Testis (tissue), 3 donors: ENCODE results near the gene TCF12. TPM values are rescaled to one million over a fixed set of nuclear protein-coding genes. Genes with fewer than 3 reads are reported as not detected.

ENCODE experiments used
- DNase-seq: peaks from one replicate; pipeline ENCODE4 v3.0.0-alpha.2; 2019
- H3K27ac ChIP-seq, 2 donors: fragments of 200-600 bp; sonication (generic); one replicate each; pipeline ENCODE4 v1.5.1; 2019
- H3K27me3 ChIP-seq: fragments of 200-600 bp; sonication (generic); one replicate; pipeline ENCODE4 v1.5.1; 2019
- H3K36me3 ChIP-seq: fragments of 200-600 bp; sonication (generic); one replicate; pipeline ENCODE4 v1.5.1; 2017; ENCODE audit warnings: low read depth; ENCODE audit errors: missing control alignments
- H3K4me1 ChIP-seq: fragments of 200-600 bp; sonication (generic); one replicate; pipeline ENCODE4 v1.5.1; 2019
- H3K4me3 ChIP-seq, 2 donors: fragments of 200-600 bp; sonication (generic); one replicate each; pipeline ENCODE4 v1.5.1; 2017 to 2019
- H3K9me3 ChIP-seq: fragments of 200-600 bp; sonication (generic); one replicate; pipeline ENCODE4 v1.5.1; 2017
- POLR2A ChIP-seq: fragments of 450-650 bp; IDR thresholded peaks from one replicate; pipeline ENCODE4 v1.6.1; 2017; ENCODE audit warnings: antibody characterized with exemption, mild to moderate bottlenecking, moderate library complexity
- WGBS, 2 donors: methylation state at CpG; one replicate each; pipeline ENCODE4 v1.1.5; 2018; 5-methylcytosine and 5-hydroxymethylcytosine counted together
- intact Hi-C: fragments of 100-400 bp; cut with DNase I; formaldehyde crosslinking; loops from one replicate; pipeline ENCODE4 v1.15.1; 2023; ENCODE audit warnings: low total_unique reads
- polyA plus RNA-seq: library from polyadenylated mRNA; stranded (reverse); fragments of 350-450 nt; fragmentation: Illumina TruSeq; extraction: RNeasy Lipid Tissue Mini Kit (QIAGEN cat#74804); gene quantifications from one replicate; pipeline ENCODE4 v1.2.3, GENCODE V29; 2014; ENCODE audit warnings: low read depth, low replicate concordance; ENCODE audit not compliant: insufficient read depth
- total RNA-seq, 2 donors: library from RNA; depleted of rRNA; stranded (reverse); fragments of >200 nt; gene quantifications; one replicate each; pipeline ENCODE4 v1.2.3, GENCODE V29; 2016
- TF ChIP-seq, protein P1 (sequence below), 3 experiments: fragments of 450-650 bp in 2 of 3; fragments of 200-600 bp in 1 of 3; sonication (generic) in 1 of 3; IDR thresholded peaks; one replicate each; pipeline ENCODE4 v1.5.1; 2016 to 2019; ENCODE audit warnings: antibody characterized with exemption in 3 of 3, mild to moderate bottlenecking in 2 of 3, moderate library complexity in 1 of 3

Gene TCF12
- total and polyA plus RNA-seq, 3 donors from 2014 or later, result 51.8 to 152 (median 146) TPM

DNA sequence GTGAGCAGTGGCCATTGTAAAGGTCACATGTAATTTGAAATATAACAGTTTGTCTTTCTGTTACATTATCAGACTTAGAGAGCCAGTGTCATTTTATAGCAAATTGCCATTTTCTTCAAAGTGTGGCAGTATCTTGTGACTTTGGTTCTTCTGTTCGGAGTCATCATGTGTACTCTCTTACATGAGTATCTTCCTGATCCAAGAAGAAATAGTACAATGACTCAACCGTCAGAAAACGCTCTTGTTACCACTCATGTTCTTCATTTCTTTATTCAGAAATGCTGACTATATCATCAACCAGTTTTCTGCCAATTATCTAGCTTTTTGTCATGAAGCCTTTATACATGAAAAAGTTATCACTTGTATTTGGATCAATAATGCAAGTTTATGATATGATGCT, 364.2 kb downstream of the TCF12 start:
- H3K27me3 ChIP-seq, result no peaks in the 10 kb centered on the region
- H3K27ac ChIP-seq, result no peak overlapping the region
- no peaks in the 10 kb centered on the region for H3K36me3 ChIP-seq
- intact Hi-C loops, result no loop called here
- no peak overlapping the region for H3K4me3 ChIP-seq
- H3K9me3 ChIP-seq, result no peaks in the 10 kb centered on the region
- no peak for DNase-seq
- TF ChIP-seq, protein P1, sequence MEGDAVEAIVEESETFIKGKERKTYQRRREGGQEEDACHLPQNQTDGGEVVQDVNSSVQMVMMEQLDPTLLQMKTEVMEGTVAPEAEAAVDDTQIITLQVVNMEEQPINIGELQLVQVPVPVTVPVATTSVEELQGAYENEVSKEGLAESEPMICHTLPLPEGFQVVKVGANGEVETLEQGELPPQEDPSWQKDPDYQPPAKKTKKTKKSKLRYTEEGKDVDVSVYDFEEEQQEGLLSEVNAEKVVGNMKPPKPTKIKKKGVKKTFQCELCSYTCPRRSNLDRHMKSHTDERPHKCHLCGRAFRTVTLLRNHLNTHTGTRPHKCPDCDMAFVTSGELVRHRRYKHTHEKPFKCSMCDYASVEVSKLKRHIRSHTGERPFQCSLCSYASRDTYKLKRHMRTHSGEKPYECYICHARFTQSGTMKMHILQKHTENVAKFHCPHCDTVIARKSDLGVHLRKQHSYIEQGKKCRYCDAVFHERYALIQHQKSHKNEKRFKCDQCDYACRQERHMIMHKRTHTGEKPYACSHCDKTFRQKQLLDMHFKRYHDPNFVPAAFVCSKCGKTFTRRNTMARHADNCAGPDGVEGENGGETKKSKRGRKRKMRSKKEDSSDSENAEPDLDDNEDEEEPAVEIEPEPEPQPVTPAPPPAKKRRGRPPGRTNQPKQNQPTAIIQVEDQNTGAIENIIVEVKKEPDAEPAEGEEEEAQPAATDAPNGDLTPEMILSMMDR (IDR thresholded peaks at IDR 0.05), result no peak
- TF ChIP-seq POLR2A, result no peak
- 76 to 80% methylated on average over 3 of the region's 3 CpGs for WGBS, 2 donors
- no peaks in the 10 kb centered on the region for H3K4me1 ChIP-seq

DNA sequence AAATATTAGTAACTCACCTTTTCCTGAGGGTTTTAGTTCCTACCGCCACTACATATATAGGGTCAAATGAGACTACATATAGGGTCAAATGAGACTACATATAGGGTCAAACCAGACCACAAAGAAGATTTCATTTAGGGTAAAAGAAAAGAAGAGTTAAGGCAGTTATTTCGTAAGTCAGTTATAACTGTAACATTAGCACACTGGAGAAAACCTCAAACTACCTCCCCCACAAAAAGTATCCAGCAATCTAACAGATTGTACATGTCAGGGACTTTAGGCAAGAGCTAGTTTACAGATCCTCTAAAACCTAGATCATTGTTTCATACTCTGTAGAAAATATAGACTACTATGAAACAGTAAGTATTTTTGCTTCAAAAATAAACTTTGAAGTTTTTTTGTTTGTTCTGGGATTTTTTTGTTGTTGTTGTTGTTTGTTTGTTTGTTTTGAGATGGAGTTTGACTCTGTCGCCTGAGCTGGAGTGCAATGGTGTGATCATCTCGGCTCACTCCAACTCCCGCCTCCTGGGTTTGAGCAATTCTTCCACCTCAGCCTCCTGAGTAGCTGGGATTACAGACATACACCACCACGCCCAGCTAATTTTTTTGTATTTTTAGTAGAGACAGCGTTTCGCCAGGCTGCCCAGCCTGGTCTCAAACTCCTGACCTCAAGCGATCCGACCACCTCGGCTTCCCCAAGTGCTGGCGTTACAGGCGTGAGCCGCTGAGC, 365.5 kb downstream of the TCF12 start:
- no peak for DNase-seq
- no peak overlapping the region for H3K4me3 ChIP-seq
- TF ChIP-seq POLR2A, result no peak
- TF ChIP-seq, protein P1 (IDR thresholded peaks at IDR 0.05), result no peak
- 87 to 89% methylated on average over 14 of the region's 14 CpGs for WGBS, 2 donors
- H3K27me3 ChIP-seq, result no peaks in the 10 kb centered on the region
- no peaks in the 10 kb centered on the region for H3K9me3 ChIP-seq
- H3K4me1 ChIP-seq, result no peaks in the 10 kb centered on the region
- H3K27ac ChIP-seq, result peak overlapping the region in 1 of 2 donors; percentile 34
- intact Hi-C loops, result no loop called here
- H3K36me3 ChIP-seq, result no peaks in the 10 kb centered on the region

GRCh38 chr15:57284535-57284934, 366.1 kb downstream of the TCF12 start:
- 72 to 81% methylated on average over 3 of the region's 3 CpGs for WGBS, 2 donors
- Histone ChIP-seq H3K4me1 (no peaks in the 10 kb centered on the region), H3K27me3 (no peaks in the 10 kb centered on the region), H3K27ac (peak overlapping the region in 1 of 2 donors; percentile 34), H3K4me3 (no peak overlapping the region), H3K36me3 (no peaks in the 10 kb centered on the region), H3K9me3 (no peaks in the 10 kb centered on the region)
- intact Hi-C loops, result no loop called here
- TF ChIP-seq, protein P1 (IDR thresholded peaks at IDR 0.05), result no peak
- TF ChIP-seq POLR2A, result no peak
- DNase-seq, result no peak

DNA sequence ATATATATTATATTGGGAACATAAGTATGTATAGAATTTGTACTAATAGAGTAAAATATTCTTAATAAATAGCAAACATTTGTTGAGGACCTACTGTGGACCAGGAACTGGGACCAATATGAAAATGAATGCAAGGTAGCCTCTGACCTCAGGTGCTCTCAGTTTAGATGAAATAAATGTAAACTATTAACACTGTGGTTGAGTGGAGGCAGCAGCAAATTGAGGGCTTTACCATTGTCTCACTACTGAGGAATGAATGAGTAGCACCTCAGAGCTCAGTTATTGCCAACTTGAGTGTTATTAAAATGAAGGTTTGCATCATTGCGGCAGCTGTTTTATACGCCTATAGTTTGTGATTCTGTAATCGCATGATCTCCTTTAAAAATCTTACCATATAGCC, 366.9 kb downstream of the TCF12 start:
- no peak overlapping the region for H3K4me3 ChIP-seq
- 96% methylated on average over 3 of the region's 3 CpGs for WGBS, 2 donors
- no peaks in the 10 kb centered on the region for H3K4me1 ChIP-seq
- H3K36me3 ChIP-seq, result no peaks in the 10 kb centered on the region
- H3K27me3 ChIP-seq, result no peaks in the 10 kb centered on the region
- intact Hi-C loops, result no loop called here
- no peak for TF ChIP-seq POLR2A
- TF ChIP-seq, protein P1 (IDR thresholded peaks at IDR 0.05), result no peak
- DNase-seq, result no peak
- no peak overlapping the region for H3K27ac ChIP-seq
- H3K9me3 ChIP-seq, result no peaks in the 10 kb centered on the region
